Stomach smooth muscle (tissue), 2 donors: ENCODE data around the gene DEPDC4.
A peak's percentile ranks its signal among the peaks of the same experiment; 100 is the strongest.

Experiments
- H3K27ac ChIP-seq: one replicate; pipeline ENCODE4 v1.7.0; 2013; ENCODE audit warnings: mild to moderate bottlenecking, low read length, inconsistent platforms
- H3K27me3 ChIP-seq, 2 donors: one replicate each; pipeline ENCODE4 v1.7.0; 2013; ENCODE audit warnings: low read length in 2 of 2; ENCODE audit not compliant: insufficient read depth in 2 of 2, control insufficient read depth in 1 of 2
- H3K36me3 ChIP-seq, 2 donors: one replicate each; pipeline ENCODE4 v1.7.0; 2013; ENCODE audit warnings: low read length in 2 of 2; ENCODE audit not compliant: control insufficient read depth in 2 of 2, insufficient read depth in 2 of 2
- H3K4me1 ChIP-seq: one replicate; pipeline ENCODE4 v1.7.0; 2013; ENCODE audit warnings: low read length; ENCODE audit not compliant: control insufficient read depth, insufficient read depth
- H3K4me3 ChIP-seq, 2 donors: one replicate each; pipeline ENCODE4 v1.7.0; 2013; ENCODE audit warnings: low read length in 2 of 2
- H3K9ac ChIP-seq, 2 donors: one replicate each; pipeline ENCODE4 v1.7.0; 2013; ENCODE audit warnings: low read length in 2 of 2, mild to moderate bottlenecking in 1 of 2
- H3K9me3 ChIP-seq, 2 donors: one replicate each; pipeline ENCODE4 v1.7.0; 2013; ENCODE audit warnings: low read length in 2 of 2; ENCODE audit not compliant: control insufficient read depth in 2 of 2
- donor health status: healthy.
- donor health status: Pancreatic carcinoma.

Gene DEPDC4

DNA sequence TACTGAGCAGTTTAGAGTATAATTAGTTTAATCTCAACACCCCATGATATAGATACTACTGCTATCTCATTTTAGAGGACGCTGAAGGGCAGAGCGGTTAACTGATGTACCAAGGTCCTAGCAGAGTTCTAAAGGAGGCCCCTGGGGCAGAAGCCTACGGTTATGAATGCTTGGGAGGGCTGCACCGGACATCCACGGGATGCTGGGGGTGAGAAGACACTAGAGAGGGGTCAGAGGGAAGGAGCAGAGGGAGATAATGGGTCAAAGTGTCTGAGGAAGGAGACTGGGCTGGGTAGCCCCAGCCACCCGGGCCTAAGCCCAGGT is 67.9 kb downstream of the DEPDC4 start:
- peak overlapping the region; percentile 85 to 97 for H3K4me3 ChIP-seq
- H3K27me3 ChIP-seq, result no peaks in the 10 kb centered on the region
- peak overlapping the region; percentile 51 to 64 for H3K9ac ChIP-seq
- H3K4me1 ChIP-seq, result peaks cover 18% of the 10 kb centered on the region
- H3K36me3 ChIP-seq, result peaks cover 0 to 5% of the 10 kb centered on the region in 2 donors
- no peaks in the 10 kb centered on the region for H3K9me3 ChIP-seq
- H3K27ac ChIP-seq, result peak overlapping the region; percentile 81

DNA sequence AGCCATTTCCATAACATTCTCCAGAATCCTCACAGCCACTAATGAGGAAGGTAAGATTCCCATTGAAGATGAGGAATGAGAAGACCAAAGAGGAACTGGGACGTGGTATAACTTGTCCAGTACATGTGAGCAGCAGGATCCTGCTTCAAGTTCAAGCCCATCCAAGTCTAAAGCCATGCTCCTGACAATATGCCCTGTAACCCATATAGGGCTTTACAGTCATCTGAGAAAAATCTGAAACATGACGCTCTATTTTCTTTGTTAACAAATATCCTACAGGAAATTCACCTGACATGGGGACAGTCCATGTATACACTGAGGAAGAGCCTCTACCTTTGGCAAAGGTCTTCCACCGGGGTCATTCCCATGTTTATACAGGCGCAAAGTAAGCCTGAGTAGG is 69.4 kb downstream of the DEPDC4 start:
- no peak overlapping the region for H3K9ac ChIP-seq
- no peak overlapping the region for H3K27ac ChIP-seq
- no peak overlapping the region for H3K4me3 ChIP-seq
- no peaks in the 10 kb centered on the region for H3K27me3 ChIP-seq
- H3K4me1 ChIP-seq, result peaks cover 18% of the 10 kb centered on the region
- H3K9me3 ChIP-seq, result no peaks in the 10 kb centered on the region
- H3K36me3 ChIP-seq, result peaks cover 0 to 5% of the 10 kb centered on the region in 2 donors

DNA sequence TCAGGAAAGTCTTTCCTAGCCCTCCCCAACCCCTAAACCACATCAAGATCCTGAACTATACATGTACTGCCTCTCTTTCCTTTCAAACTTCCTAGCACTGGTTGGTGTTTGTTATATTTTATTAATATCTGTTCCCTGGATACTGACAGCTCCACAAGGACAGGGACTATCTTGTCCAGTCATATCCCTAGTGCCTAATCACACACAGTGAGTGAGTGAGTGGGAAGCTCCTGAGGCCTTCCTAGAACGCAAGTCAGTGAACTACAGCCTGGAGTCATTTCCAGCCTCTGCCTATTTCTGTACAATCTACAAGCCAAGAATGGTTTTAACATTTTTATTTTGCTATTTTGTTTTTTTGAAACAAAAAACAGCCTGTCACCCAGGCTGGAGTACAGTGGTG is 73.8 kb downstream of the DEPDC4 start:
- Histone ChIP-seq H3K36me3 (peaks cover 0 to 5% of the 10 kb centered on the region in 2 donors), H3K4me1 (no peaks in the 10 kb centered on the region), H3K4me3 (no peak overlapping the region), H3K27ac (no peak overlapping the region), H3K9me3 (no peaks in the 10 kb centered on the region), H3K9ac (no peak overlapping the region), H3K27me3 (no peaks in the 10 kb centered on the region)
